EH (cell line): ENCODE results near the gene WWC1.
A peak's percentile ranks its signal among the peaks of the same experiment; 100 is the strongest.
"Not testable (repeated sequence)": the region's sequence is repeated elsewhere in the genome, so short reads cannot be mapped to it uniquely, and the experiment has no call there.

Source experiments
- DNase-seq: peaks from one replicate; pipeline ENCODE4 v3.0.0-alpha.2; 2015; ENCODE audit warnings: low read depth

The WWC1 gene

GRCh38 chr5:168308976-168309598, 17.6 kb downstream of the WWC1 start:
- DNase-seq = no peak

- not testable (repeated sequence) for DNase-seq
Measured at GRCh38 chr5:168310541-168310940, 19.1 kb downstream of the WWC1 start.

GRCh38 chr5:168311061-168311566, 19.7 kb downstream of the WWC1 start:
- DNase-seq = no peak

- peak; percentile 32 for DNase-seq
Measured at GRCh38 chr5:168312606-168313295, 21.3 kb downstream of the WWC1 start.

GRCh38 chr5:168313596-168314204, 22.3 kb downstream of the WWC1 start:
- DNase-seq = peak; percentile 61

- peak; percentile 97 for DNase-seq
Measured at GRCh38 chr5:168314735-168315411, 23.4 kb downstream of the WWC1 start.

- no peak for DNase-seq
Measured at GRCh38 chr5:168315416-168316138, 24.1 kb downstream of the WWC1 start.

- DNase-seq = no peak
Measured at GRCh38 chr5:168316139-168316578, 24.7 kb downstream of the WWC1 start.

- DNase-seq = no peak
Measured at GRCh38 chr5:168317096-168317520, 25.7 kb downstream of the WWC1 start.

GRCh38 chr5:168317521-168318147, 26.2 kb downstream of the WWC1 start:
- peak; percentile 94 for DNase-seq

- no peak for DNase-seq
Measured at GRCh38 chr5:168318240-168318639, 26.8 kb downstream of the WWC1 start.

- DNase-seq = no peak
Measured at GRCh38 chr5:168319774-168320173, 28.3 kb downstream of the WWC1 start.

- DNase-seq = no peak
Measured at GRCh38 chr5:168320805-168321204, 29.4 kb downstream of the WWC1 start.

- DNase-seq = peak; percentile 46
Measured at GRCh38 chr5:168324859-168325630, 33.6 kb downstream of the WWC1 start.

- peak; percentile 52 for DNase-seq
Measured at GRCh38 chr5:168327019-168327421, 35.6 kb downstream of the WWC1 start.

GRCh38 chr5:168327451-168327850, 36.0 kb downstream of the WWC1 start:
- no peak for DNase-seq

- no peak for DNase-seq
Measured at GRCh38 chr5:168327994-168328393, 36.5 kb downstream of the WWC1 start.

- no peak for DNase-seq
Measured at GRCh38 chr5:168328814-168329213, 37.4 kb downstream of the WWC1 start.

- no peak for DNase-seq
Measured at GRCh38 chr5:168329302-168329701, 37.9 kb downstream of the WWC1 start.

GRCh38 chr5:168332042-168332441, 40.6 kb downstream of the WWC1 start:
- DNase-seq = no peak

GRCh38 chr5:168334280-168334679, 42.8 kb downstream of the WWC1 start:
- no peak for DNase-seq
